HFFc6 (cell line): ENCODE results near the gene CEL. TPM values are rescaled to one million over a fixed set of nuclear protein-coding genes. Genes with fewer than 3 reads are reported as not detected.

Experiments used
- DNase-seq: peaks from one replicate; pipeline ENCODE4 v3.0.0-alpha.2; 2018
- H3K27ac Mint-ChIP-seq: 2 replicates; pipeline ENCODE4 v1.8.0; 2020; ENCODE audit warnings: mild to moderate bottlenecking, mixed read lengths
- H3K27me3 Mint-ChIP-seq: 2 replicates; pipeline ENCODE4 v1.8.0; 2021; ENCODE audit warnings: mild to moderate bottlenecking, moderate library complexity, mixed read lengths; ENCODE audit not compliant: insufficient read depth
- H3K36me3 Mint-ChIP-seq: 2 replicates; pipeline ENCODE4 v1.8.0; 2021; ENCODE audit warnings: low read depth, mixed read lengths
- H3K4me1 Mint-ChIP-seq: 2 replicates; pipeline ENCODE4 v1.8.0; 2020; ENCODE audit warnings: low read depth, mixed read lengths
- H3K4me3 Mint-ChIP-seq: 2 replicates; pipeline ENCODE4 v1.8.0; 2020; ENCODE audit warnings: mild to moderate bottlenecking, moderate library complexity, mixed read lengths
- H3K9me3 Mint-ChIP-seq: 2 replicates; pipeline ENCODE4 v1.8.0; 2020; ENCODE audit warnings: mild to moderate bottlenecking, mixed read lengths
- CTCF ChIP-seq: fragments of 200-600 bp; sonication (generic); IDR thresholded peaks from 2 replicates; pipeline ENCODE4 v1.5.0; 2021; ENCODE audit warnings: antibody characterized with exemption, mild to moderate bottlenecking
- total RNA-seq, 6 experiments: library from RNA; stranded (reverse); fragmentation: NEBNext Ultra II Directional; extraction: Animal tissue kit (Norgen Biotek cat#: 25700); gene quantifications; 2 replicates in 1 of 6; 3 replicates in 5 of 6; pipeline ENCODE4 v1.2.3, GENCODE V29; 2021

CEL gene
- total RNA-seq, 6 experiments from 2014 or later: 0.25 to 0.60 (median 0.43) TPM

- no peak for TF ChIP-seq CTCF
- H3K27ac Mint-ChIP-seq: no peak overlapping the region
- no peaks in the 10 kb centered on the region for H3K4me1 Mint-ChIP-seq
- H3K4me3 Mint-ChIP-seq: no peak overlapping the region
- peaks cover 4% of the 10 kb centered on the region; the same call in 1 of the 2 replicates for H3K36me3 Mint-ChIP-seq
- H3K9me3 Mint-ChIP-seq: no peaks in the 10 kb centered on the region
- H3K27me3 Mint-ChIP-seq: peaks cover 3% of the 10 kb centered on the region; the same call in 1 of the 2 replicates
- DNase-seq: no peak
Observed at GRCh38 chr9:133107245-133107722, 45.5 kb downstream of the CEL start.

GRCh38 chr9:133107961-133108793 is 46.4 kb downstream of the CEL start:
- Mint-ChIP-seq H3K9me3 (no peaks in the 10 kb centered on the region), H3K27me3 (no peaks in the 10 kb centered on the region), H3K4me3 (no peak overlapping the region), H3K36me3 (peaks cover 4% of the 10 kb centered on the region; the same call in 1 of the 2 replicates), H3K27ac (no peak overlapping the region), H3K4me1 (peaks cover 3% of the 10 kb centered on the region)
- DNase-seq: no peak
- no peak for TF ChIP-seq CTCF

GRCh38 chr9:133108794-133109641 is 47.2 kb downstream of the CEL start:
- peaks cover 11% of the 10 kb centered on the region for H3K4me1 Mint-ChIP-seq
- no peak overlapping the region for H3K4me3 Mint-ChIP-seq
- H3K9me3 Mint-ChIP-seq: no peaks in the 10 kb centered on the region
- no peak overlapping the region for H3K27ac Mint-ChIP-seq
- TF ChIP-seq CTCF: no peak
- peaks cover 4% of the 10 kb centered on the region; the same call in 1 of the 2 replicates for H3K36me3 Mint-ChIP-seq
- H3K27me3 Mint-ChIP-seq: no peaks in the 10 kb centered on the region; the same call in 1 of the 2 replicates
- no peak for DNase-seq

- Mint-ChIP-seq H3K27ac (no peak overlapping the region), H3K4me1 (peaks cover 22% of the 10 kb centered on the region), H3K9me3 (no peaks in the 10 kb centered on the region), H3K36me3 (peaks cover 4% of the 10 kb centered on the region; the same call in 1 of the 2 replicates), H3K27me3 (no peaks in the 10 kb centered on the region; the same call in 1 of the 2 replicates), H3K4me3 (no peak overlapping the region)
- DNase-seq: no peak
- TF ChIP-seq CTCF: no peak
Observed at GRCh38 chr9:133109931-133110650, 48.3 kb downstream of the CEL start.
